ENCODE measurements around the gene CLUH.
A peak's percentile ranks its signal among the peaks of the same experiment; 100 is the strongest.

DNA sequence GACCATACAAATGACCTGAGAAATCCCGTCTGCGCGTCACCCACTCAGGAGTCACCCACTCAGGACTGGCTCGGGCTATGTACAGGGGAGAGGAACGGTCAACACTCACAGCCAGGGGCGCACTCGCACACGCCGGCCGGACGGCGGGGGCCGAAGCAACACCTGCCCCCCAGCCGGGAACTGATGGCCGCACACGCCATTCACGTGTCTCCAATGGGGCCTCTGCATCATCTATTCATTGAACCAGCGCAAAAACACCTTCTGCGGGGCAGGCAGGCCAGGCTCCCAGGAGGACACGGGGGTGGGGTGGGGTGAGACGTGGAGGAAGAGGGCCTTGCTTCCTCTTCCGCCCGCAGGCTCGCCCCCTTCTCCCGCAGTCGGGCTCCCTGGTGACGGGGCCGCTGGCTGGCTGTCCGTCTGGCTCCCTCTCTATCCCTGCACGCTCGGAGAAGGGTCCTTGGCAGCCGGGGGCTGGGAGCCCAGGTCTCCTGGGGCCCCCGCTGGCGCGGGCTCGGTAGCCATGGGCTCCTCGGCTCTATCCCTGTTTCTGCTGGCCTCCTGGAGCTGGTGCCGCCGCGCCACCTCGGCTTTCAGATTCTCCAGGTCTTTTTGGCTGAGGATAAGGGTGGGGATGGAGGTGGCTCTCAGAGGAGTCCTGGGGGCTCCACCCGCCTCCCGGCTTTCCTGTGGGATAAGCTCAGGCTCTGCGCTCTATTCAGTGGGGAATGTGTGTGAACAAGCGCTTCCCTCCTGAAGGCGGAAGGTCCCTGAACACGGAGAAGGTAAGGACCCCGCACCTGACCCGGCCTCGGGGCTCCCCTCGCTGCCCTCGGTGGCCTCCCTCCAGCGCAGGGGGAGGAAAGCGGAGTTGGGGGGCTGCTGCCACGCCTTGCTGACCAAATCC is 21.1 kb downstream of the CLUH start:
- TF ChIP-seq, protein P1, sequence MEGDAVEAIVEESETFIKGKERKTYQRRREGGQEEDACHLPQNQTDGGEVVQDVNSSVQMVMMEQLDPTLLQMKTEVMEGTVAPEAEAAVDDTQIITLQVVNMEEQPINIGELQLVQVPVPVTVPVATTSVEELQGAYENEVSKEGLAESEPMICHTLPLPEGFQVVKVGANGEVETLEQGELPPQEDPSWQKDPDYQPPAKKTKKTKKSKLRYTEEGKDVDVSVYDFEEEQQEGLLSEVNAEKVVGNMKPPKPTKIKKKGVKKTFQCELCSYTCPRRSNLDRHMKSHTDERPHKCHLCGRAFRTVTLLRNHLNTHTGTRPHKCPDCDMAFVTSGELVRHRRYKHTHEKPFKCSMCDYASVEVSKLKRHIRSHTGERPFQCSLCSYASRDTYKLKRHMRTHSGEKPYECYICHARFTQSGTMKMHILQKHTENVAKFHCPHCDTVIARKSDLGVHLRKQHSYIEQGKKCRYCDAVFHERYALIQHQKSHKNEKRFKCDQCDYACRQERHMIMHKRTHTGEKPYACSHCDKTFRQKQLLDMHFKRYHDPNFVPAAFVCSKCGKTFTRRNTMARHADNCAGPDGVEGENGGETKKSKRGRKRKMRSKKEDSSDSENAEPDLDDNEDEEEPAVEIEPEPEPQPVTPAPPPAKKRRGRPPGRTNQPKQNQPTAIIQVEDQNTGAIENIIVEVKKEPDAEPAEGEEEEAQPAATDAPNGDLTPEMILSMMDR (IDR thresholded peaks at IDR 0.05), result no peak
- TF ChIP-seq POLR2A (IDR thresholded peaks at IDR 0.05), result no peak
- peak in 2 of 4 donors; percentile 14 to 25 for TF ChIP-seq POLR2AphosphoS5 (IDR thresholded peaks at IDR 0.05)

All from sigmoid colon (tissue), 4 donors.